ENCODE results near the gene YRDC.

DNA sequence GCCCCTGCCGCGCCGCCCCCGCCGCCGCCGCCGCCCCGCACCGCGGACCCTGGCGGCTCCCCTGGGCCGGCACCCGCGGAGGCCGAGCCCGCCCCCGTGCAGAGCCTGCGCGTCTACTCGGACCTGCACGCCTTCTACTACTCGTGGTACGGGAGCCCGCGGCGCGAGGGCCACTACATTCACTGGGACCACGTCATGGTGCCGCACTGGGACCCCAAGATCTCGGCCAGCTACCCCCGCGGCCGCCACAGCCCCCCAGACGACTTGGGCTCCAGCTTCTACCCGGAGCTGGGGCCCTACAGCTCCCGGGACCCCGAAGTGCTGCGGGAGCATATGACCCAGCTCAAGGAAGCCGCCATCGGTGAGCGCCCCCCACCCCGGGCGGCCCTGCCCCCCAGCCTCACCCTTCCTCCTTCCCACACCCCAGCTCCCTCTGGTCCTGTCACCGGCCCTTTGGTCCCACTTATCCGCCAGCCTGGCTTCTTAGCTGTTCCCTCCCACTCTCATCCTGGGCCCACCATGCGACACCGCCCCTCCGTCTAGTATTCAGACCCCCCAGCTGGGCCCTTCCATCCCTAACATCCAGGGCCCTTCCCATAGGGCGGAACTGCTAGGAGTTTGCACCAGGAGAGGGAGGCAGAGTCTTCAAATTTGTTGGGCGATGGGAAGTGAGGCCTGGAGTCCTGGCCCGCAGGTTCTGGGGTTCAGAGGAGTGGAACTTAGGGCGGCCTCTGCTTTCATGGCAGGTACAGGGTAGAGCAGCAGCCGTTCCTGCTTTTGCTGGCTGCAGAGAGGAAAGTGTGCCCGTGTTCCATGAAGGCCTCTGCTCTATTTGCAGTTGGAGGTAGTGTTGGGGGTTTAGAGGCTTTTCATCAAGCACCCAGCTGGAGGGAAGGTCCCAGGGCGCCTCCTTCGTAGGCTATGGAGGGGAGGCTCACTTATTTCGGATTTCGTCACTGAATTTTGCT is 13.4 kb downstream of the YRDC start:
- no peak for TF ChIP-seq POLR2AphosphoS5 (IDR thresholded peaks at IDR 0.05; ENCODE audit: low read depth)
- TF ChIP-seq, protein P1, sequence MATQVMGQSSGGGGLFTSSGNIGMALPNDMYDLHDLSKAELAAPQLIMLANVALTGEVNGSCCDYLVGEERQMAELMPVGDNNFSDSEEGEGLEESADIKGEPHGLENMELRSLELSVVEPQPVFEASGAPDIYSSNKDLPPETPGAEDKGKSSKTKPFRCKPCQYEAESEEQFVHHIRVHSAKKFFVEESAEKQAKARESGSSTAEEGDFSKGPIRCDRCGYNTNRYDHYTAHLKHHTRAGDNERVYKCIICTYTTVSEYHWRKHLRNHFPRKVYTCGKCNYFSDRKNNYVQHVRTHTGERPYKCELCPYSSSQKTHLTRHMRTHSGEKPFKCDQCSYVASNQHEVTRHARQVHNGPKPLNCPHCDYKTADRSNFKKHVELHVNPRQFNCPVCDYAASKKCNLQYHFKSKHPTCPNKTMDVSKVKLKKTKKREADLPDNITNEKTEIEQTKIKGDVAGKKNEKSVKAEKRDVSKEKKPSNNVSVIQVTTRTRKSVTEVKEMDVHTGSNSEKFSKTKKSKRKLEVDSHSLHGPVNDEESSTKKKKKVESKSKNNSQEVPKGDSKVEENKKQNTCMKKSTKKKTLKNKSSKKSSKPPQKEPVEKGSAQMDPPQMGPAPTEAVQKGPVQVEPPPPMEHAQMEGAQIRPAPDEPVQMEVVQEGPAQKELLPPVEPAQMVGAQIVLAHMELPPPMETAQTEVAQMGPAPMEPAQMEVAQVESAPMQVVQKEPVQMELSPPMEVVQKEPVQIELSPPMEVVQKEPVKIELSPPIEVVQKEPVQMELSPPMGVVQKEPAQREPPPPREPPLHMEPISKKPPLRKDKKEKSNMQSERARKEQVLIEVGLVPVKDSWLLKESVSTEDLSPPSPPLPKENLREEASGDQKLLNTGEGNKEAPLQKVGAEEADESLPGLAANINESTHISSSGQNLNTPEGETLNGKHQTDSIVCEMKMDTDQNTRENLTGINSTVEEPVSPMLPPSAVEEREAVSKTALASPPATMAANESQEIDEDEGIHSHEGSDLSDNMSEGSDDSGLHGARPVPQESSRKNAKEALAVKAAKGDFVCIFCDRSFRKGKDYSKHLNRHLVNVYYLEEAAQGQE (IDR thresholded peaks at IDR 0.05; ENCODE audit: insufficient replicate concordance, low read depth) = no peak
